K562 (cell line): ENCODE data around the gene SLC39A3. TPM values are rescaled to one million over a fixed set of nuclear protein-coding genes. Genes with fewer than 3 reads are reported as not detected.

Source experiments
- ATAC-seq: fragments of 200-7000 bp; cut with Tn5 transposase; 3 replicates; pipeline ENCODE4 v1.9.1; 2020; ENCODE audit warnings: moderate library complexity
- BruUV-seq: library from RNA; stranded (reverse); fragments of 400-500 nt; replicated peaks from 2 replicates; lab custom pipeline; 2021; lab: Mats Ljungman, UMichigan
- CTCF ChIA-PET: fragments of 300-600 bp; formaldehyde crosslinking; extraction: SDS; loops from one replicate; lab custom pipeline; 2021; ENCODE audit warnings: low intra/inter-chr PET ratio; lab: Yijun Ruan, JAX
- POLR2A ChIA-PET: fragments of 300-600, 350-650 bp; sonication (Branson Sonifier 250); formaldehyde crosslinking; extraction: SDS; loops from one replicate; lab custom pipeline; 2021; ENCODE audit warnings: antibody characterized with exemption, inconsistent platforms; lab: Yijun Ruan, JAX
- DNase-seq, 4 experiments: peaks; one replicate each; pipeline versions ENCODE4 v3.0.0 to v3.0.0-alpha.2; 2011 to 2018; ENCODE audit warnings: low spot score in 3 of 4, mixed read lengths in 3 of 4; ENCODE audit errors: extremely low read depth in 1 of 4
- FAIRE-seq: peaks from 2 replicates; lab custom pipeline; 2011; peaks lifted over from hg19 to GRCh38; lab: Jason Lieb, UNC
- H2AFZ ChIP-seq: 2 replicates; pipeline ENCODE4 v1.6.0; 2011; ENCODE audit warnings: low read depth, low read length, control low read depth, inconsistent platforms
- H3K27ac ChIP-seq: fragments of 200-600 bp; 3 replicates; pipeline ENCODE4 v1.8.0; 2011; ENCODE audit warnings: low read depth, mild to moderate bottlenecking, control low read depth, inconsistent platforms, low read length, moderate library complexity, mixed read lengths; ENCODE audit errors: extremely low read depth
- H3K27me3 ChIP-seq, 2 experiments: fragments of 300-600 bp in 1 of 2; 2 replicates in 1 of 2; 3 replicates in 1 of 2; pipeline versions ENCODE4 v1.6.0 to v1.8.0; 2011; ENCODE audit warnings: inconsistent platforms in 2 of 2, low read length in 2 of 2, mild to moderate bottlenecking in 1 of 2, mixed read lengths in 1 of 2, moderate library complexity in 1 of 2; ENCODE audit not compliant: control insufficient read depth in 2 of 2, insufficient read depth in 2 of 2
- H3K36me3 ChIP-seq: fragments of 300-600 bp; 3 replicates; pipeline ENCODE4 v1.8.0; 2011; ENCODE audit warnings: mild to moderate bottlenecking, low read length, inconsistent platforms; ENCODE audit not compliant: control insufficient read depth, insufficient read depth
- H3K4me1 ChIP-seq, 2 experiments: fragments of 200-600 bp in 1 of 2; replicated peaks in 1 of 2; 2 replicates in 1 of 2; 3 replicates in 1 of 2; pipeline versions ENCODE4 v1.5.1 to v1.8.0; 2011; ENCODE audit warnings: inconsistent platforms in 2 of 2, low read length in 2 of 2, mild to moderate bottlenecking in 1 of 2, mixed read lengths in 1 of 2, moderate library complexity in 1 of 2; ENCODE audit not compliant: control insufficient read depth in 2 of 2, insufficient read depth in 2 of 2
- H3K4me2 ChIP-seq: 2 replicates; pipeline ENCODE4 v1.6.1; 2011; ENCODE audit warnings: low read length, control low read depth, inconsistent platforms, mixed read lengths; ENCODE audit not compliant: insufficient read depth
- H3K4me3 ChIP-seq: fragments of 200-600 bp; sonication (generic), shearing (Covaris generic); 2 replicates; pipeline ENCODE4 v1.5.1; 2016; ENCODE audit warnings: control low read depth, inconsistent platforms
- H3K79me2 ChIP-seq: fragments of 200-600 bp; 3 replicates; pipeline ENCODE4 v1.8.0; 2011; ENCODE audit warnings: low read length, inconsistent platforms; ENCODE audit not compliant: control insufficient read depth, insufficient read depth
- H3K9ac ChIP-seq, 2 experiments: 2 replicates each; pipeline versions ENCODE4 v1.6.0 to v1.6.1; 2011; ENCODE audit warnings: low read depth in 2 of 2, low read length in 2 of 2, control low read depth in 1 of 2, inconsistent platforms in 1 of 2, mild to moderate bottlenecking in 1 of 2, mixed read lengths in 1 of 2; ENCODE audit not compliant: insufficient read depth in 1 of 2
- H3K9me1 ChIP-seq: one replicate; pipeline ENCODE4 v1.6.0; 2011; ENCODE audit warnings: inconsistent platforms, mild to moderate bottlenecking, low read length, moderate library complexity; ENCODE audit not compliant: control insufficient read depth, insufficient read depth
- H3K9me3 ChIP-seq: replicated peaks from 2 replicates; pipeline ENCODE4 v1.5.1; 2011; ENCODE audit warnings: low read depth, low read length, inconsistent platforms; ENCODE audit not compliant: control insufficient read depth, insufficient read depth
- H4K20me1 ChIP-seq: replicated peaks from 2 replicates; pipeline ENCODE4 v1.6.1; 2011; ENCODE audit warnings: low read length, inconsistent platforms, mixed read lengths; ENCODE audit not compliant: control insufficient read depth, insufficient read depth
- CBX3 ChIP-seq, 2 experiments: IDR thresholded peaks; 1 replicate in 1 of 2; 2 replicates in 1 of 2; pipeline ENCODE4 v1.6.1; 2012; ENCODE audit warnings: inconsistent platforms in 2 of 2, low read length in 2 of 2, borderline replicate concordance in 1 of 2, control low read depth in 1 of 2
- E2F6 ChIP-seq, 2 experiments: IDR thresholded peaks; 2 replicates each; pipeline ENCODE4 v1.6.1; 2011; ENCODE audit warnings: borderline replicate concordance in 1 of 2, control low read depth in 1 of 2, low read depth in 1 of 2, low read length in 1 of 2, mild to moderate bottlenecking in 1 of 2, mixed read lengths in 1 of 2, moderate library complexity in 1 of 2; ENCODE audit not compliant: insufficient read depth in 1 of 2, insufficient read length in 1 of 2, poor library complexity in 1 of 2, severe bottlenecking in 1 of 2; ENCODE audit errors: extremely low read depth in 1 of 2
- EGR1 ChIP-seq: fragments of 450-650 bp; conservative IDR thresholded peaks from 2 replicates; pipeline ENCODE4 v1.6.1; 2017; ENCODE audit warnings: mild to moderate bottlenecking
- HDAC8 ChIP-seq: fragments of 450-650 bp; IDR thresholded peaks from 2 replicates; pipeline ENCODE4 v1.6.1; 2016; ENCODE audit warnings: mild to moderate bottlenecking, missing genetic modification characterization, moderate library complexity, missing compliant biosample characterization
- ID3 ChIP-seq, 2 experiments: fragments of 250-450 bp in 1 of 2; fragments of 450-650 bp in 1 of 2; sonication (Bioruptor Pico) in 1 of 2; IDR thresholded peaks; 2 replicates each; pipeline versions ENCODE4 v1.6.1 to v1.8.0; 2016 to 2021; ENCODE audit warnings: mild to moderate bottlenecking in 2 of 2, moderate library complexity in 2 of 2, missing compliant biosample characterization in 1 of 2, missing genetic modification characterization in 1 of 2
- NFRKB ChIP-seq: fragments of 450-650 bp; IDR thresholded peaks from 2 replicates; pipeline ENCODE4 v1.6.1; 2016; ENCODE audit warnings: low read depth
- NR1H2 ChIP-seq: sonication (generic); formaldehyde crosslinking; IDR thresholded peaks from 2 replicates; pipeline ENCODE4 v1.4.0; 2020; ENCODE audit warnings: mild to moderate bottlenecking, missing genetic modification reagents
- SMAD4 ChIP-seq: fragments of 250-450 bp; sonication (Bioruptor Pico); conservative IDR thresholded peaks from 2 replicates; pipeline ENCODE4 v1.8.0; 2021; ENCODE audit warnings: inconsistent platforms, mild to moderate bottlenecking, moderate library complexity
- SRSF3 ChIP-seq: fragments of 200-400 bp; formaldehyde crosslinking; IDR thresholded peaks from 2 replicates; pipeline ENCODE4 v1.6.1; 2016; ENCODE audit warnings: mild to moderate bottlenecking, low read length, moderate library complexity; ENCODE audit not compliant: insufficient read depth
- ZKSCAN8 ChIP-seq: fragments of 200-800 bp; sonication (Bioruptor generic); IDR thresholded peaks from 2 replicates; pipeline ENCODE4 v1.6.1; 2016; ENCODE audit warnings: missing genetic modification characterization, missing compliant biosample characterization
- ZNF133 ChIP-seq: fragments of 250-450 bp; sonication (Bioruptor Pico); IDR thresholded peaks from 2 replicates; pipeline ENCODE4 v1.4.0; 2020; ENCODE audit warnings: mild to moderate bottlenecking
- ZNF592 ChIP-seq: fragments of 450-650 bp; IDR thresholded peaks from 2 replicates; pipeline ENCODE4 v1.6.1; 2017; ENCODE audit warnings: antibody characterized with exemption, mild to moderate bottlenecking
- WGBS: fragments of 100-300 bp; shearing (Covaris generic); methylation state at CpG from one replicate; pipeline ENCODE4 v1.1.6; 2016; ENCODE audit warnings: low coverage, mixed read lengths; ENCODE audit not compliant: insufficient coverage; ENCODE audit errors: missing lambda C conversion rate; 5-methylcytosine and 5-hydroxymethylcytosine counted together
- in situ Hi-C: fragments of 300-500 bp; cut with MboI; formaldehyde crosslinking; loops from 4 replicates; pipeline ENCODE4 v1.15.0; 2018; ENCODE audit warnings: inconsistent platforms, mixed read lengths
- intact Hi-C: fragments of 100-400 bp; cut with micrococcal nuclease; formaldehyde crosslinking; loops from 2 replicates; pipeline ENCODE4 v1.14.2; 2022
- polyA plus RNA-seq, 8 experiments: library from polyadenylated mRNA; depleted of rRNA in 4 of 8; stranded (reverse) in 5 of 8; unstranded in 3 of 8; fragments of >200 nt; fragmentation: Nextera tagmentation in 2 of 8; fragmentation: Illumina TruSeq in 1 of 8; extraction: Ambion mirVana in 2 of 8; extraction: Trizol in 1 of 8; gene quantifications; 2 replicates each; pipeline versions ENCODE4 v1.2.1 to v1.2.3, GENCODE V29; 2011 to 2014; ENCODE audit warnings: inconsistent platforms in 1 of 8, missing spikeins in 1 of 8
- total RNA-seq, 7 experiments: library from RNA; depleted of rRNA in 6 of 7; stranded (reverse); fragments of >200 nt in 6 of 7; fragmentation: Illumina TruSeq in 2 of 7; extraction: Trizol in 2 of 7; gene quantifications; 2 replicates each; pipeline versions ENCODE4 v1.2.1 to v1.2.3, GENCODE V29; 2011 to 2021; ENCODE audit warnings: low replicate concordance in 1 of 7

The SLC39A3 gene
- total and polyA plus RNA-seq, 9 of the 15 experiments (the other 6 are each of a cell fraction or from before 2014, with no cell fraction given) = 2.3 to 215 (median 127) TPM

GRCh38 chr19:2785244-2785997 lies 45.6 kb upstream of the SLC39A3 start, which contains the start of gene THOP1 (continued):
- TF ChIP-seq ID3 (CRISPR knock-in tag; IDR thresholded peaks at IDR 0.05) = no peak
- 0 out of 2 replicates have a peak, but pooled peaks have one; percentile 34 for TF ChIP-seq ID3 (tag; IDR thresholded peaks at IDR 0.05)
- no peak for TF ChIP-seq SRSF3
- TF ChIP-seq EGR1 = peak; percentile 98
- 0 out of 3 replicates have a peak, but pooled peaks of 1 of the 2 experiments have one; percentile 3 for TF ChIP-seq CBX3 (IDR thresholded peaks at IDR 0.05; ENCODE audit: borderline replicate concordance in 1 of 2, low read length in 2 of 2)
- peak; percentile 81 to 92 for TF ChIP-seq E2F6 (IDR thresholded peaks at IDR 0.05; ENCODE audit: borderline replicate concordance in 1 of 2, extremely low read depth in 1 of 2, insufficient read depth in 1 of 2, insufficient read length in 1 of 2, low read depth in 1 of 2, low read length in 1 of 2, poor library complexity in 1 of 2, severe bottlenecking in 1 of 2)

GRCh38 chr19:2783781-2784145 lies 43.9 kb upstream of the SLC39A3 start:
- 71% methylated on average over 6 of the region's 7 CpGs for WGBS
- Histone ChIP-seq H3K4me3 (no peak overlapping the region), H3K9me1 (no peaks in the 10 kb centered on the region), H3K36me3 (peaks cover 51% of the 10 kb centered on the region; the same call in 2 of the 3 replicates), H3K27me3 (no peaks in the 10 kb centered on the region), H3K4me1 (peaks cover 13 to 51% of the 10 kb centered on the region in 2 experiments; a peak in 4 of 5 replicates), H3K4me2 (peak overlapping the region; percentile 38), H3K79me2 (peaks cover 78% of the 10 kb centered on the region), H3K9ac (peak overlapping the region in 1 of 2 experiments; percentile 44; a peak in 2 of 4 replicates), H3K9me3 (no peaks in the 10 kb centered on the region), H4K20me1 (peaks cover 12% of the 10 kb centered on the region), H3K27ac (peak overlapping the region; percentile 77), H2AFZ (peak overlapping the region; percentile 86)
- ChIA-PET POLR2A (interaction anchor here (0.7 to 1.0 kb wide), 5 partner anchors 10 to 297 kb away, joined by 3 to 5 read pairs (median 4); no protein-coding TSS in a partner anchor), CTCF (no interaction called here)
- BruUV-seq = no TSS peak
- ATAC-seq = no peak
- intact Hi-C loops (no loop called here), in situ Hi-C loops (no loop called here)
- DNase-seq = peak in 1 of 4 experiments; percentile 12
- FAIRE-seq = peak; percentile 26
- TF ChIP-seq SMAD4 (CRISPR knock-in tag) (0 out of 2 replicates have a peak, but pooled peaks have one; percentile 15), NFRKB (no peak; the same call in 1 of the 2 replicates), NR1H2 (CRISPR knock-in tag) (0 out of 2 replicates have a peak, but pooled peaks have one; percentile 3), HDAC8 (tag) (0 out of 2 replicates have a peak, but pooled peaks have one; percentile 6), ZNF133 (CRISPR knock-in tag) (no peak), ZNF592 (peak; percentile 24; the same call in 1 of the 2 replicates), ZKSCAN8 (CRISPR knock-in tag) (peak; percentile 94)
